Lung microvascular endothelial cell (primary cell): ENCODE data around the gene CARD18. TPM values are rescaled to one million over a fixed set of nuclear protein-coding genes. Genes with fewer than 3 reads are reported as not detected.

Experiments used
- DNase-seq, 2 donors: peaks; one replicate each; pipeline versions ENCODE4 v3.0.0 to v3.0.0-alpha.2; 2010; ENCODE audit warnings: low read depth in 2 of 2
- total RNA-seq: library from RNA; depleted of rRNA; stranded (reverse); fragments of >200 nt; gene quantifications from 2 replicates; pipeline ENCODE4 v1.2.1, GENCODE V29; 2014

Gene CARD18, protein sequence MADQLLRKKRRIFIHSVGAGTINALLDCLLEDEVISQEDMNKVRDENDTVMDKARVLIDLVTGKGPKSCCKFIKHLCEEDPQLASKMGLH
- not detected in 2 replicates for total RNA-seq

DNA sequence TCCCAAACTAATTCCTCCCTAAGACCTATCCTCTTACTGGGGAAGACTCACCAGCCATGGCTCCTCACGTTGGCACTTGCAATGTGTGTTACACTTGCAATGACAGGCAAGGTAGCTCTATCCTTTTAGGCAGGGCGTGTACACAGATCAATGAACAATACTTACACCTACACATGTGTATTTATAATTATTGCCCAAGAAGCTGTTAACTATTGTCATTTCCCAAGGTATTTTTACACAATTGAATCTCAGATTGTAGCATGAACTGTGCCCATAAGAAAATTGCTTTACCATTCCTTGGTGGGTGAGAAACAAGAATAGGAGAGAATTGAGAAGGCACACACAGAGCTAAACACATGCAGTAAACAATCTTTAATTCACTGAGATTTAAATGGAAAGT lies at the start of gene CARD18:
Gene CARD18 (minus strand): TSS at position 101 of the 400 bp plus-strand sequence. CDS start 43 bp downstream, at position 58.
- no peak for DNase-seq

DNA sequence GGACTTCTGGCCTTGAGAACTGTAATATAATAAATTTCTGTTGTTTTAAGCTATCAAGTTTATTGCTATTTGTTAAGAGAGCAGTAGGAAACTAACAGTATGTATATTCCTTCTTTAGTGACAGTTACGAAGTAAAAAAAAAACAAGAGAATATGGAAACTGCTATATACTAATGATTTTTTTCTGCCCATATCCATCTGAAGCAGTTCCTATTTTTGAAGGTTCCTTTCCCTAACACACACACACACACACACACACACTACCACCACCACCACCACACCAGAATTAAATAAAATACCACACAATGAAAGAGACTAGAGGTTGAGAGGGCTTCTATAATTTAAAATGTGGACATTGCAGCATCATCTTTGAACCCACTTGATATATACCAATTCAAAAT lies 44.4 kb upstream of the CARD18 start:
- DNase-seq, result no peak

DNA sequence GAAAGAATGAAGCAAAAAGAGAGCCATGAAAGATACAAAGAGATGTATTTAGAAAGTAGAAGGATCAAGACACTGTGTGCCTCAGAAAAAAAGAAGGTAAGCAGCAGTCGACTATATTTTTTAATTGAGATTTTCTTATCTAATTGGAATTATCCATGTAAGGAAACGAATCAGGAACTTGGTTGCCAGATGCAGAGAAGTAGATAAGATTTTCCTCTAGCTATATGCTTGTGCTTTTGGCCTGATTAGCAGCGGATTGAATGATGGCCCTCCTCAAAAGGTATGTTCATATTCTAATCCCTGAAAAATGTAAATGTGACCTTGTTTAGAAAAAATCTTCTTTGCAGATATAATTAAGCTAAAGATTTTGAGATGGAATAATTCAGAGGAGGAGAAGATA lies 43.9 kb upstream of the CARD18 start:
- DNase-seq, result peak in 1 of 2 donors; percentile 36

DNA sequence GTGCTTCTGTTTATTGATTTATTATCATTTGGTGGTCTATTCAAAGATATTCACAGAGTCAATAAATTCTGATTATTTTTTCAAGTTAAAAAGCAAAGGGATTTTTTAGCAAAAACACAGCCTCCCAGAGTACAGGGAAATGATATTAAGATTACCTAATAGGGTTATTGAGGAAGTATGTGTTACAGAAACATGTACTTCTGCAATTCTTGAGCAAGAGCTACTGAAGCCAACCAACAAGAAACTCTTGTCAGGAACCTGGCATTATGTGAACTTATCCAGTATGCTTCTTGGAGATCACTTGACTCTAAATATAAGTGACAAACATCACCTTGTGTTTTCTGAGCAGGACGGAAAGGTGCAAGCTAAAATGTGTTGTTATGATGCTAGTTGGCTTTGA lies 42.0 kb upstream of the CARD18 start:
- DNase-seq, result no peak

DNA sequence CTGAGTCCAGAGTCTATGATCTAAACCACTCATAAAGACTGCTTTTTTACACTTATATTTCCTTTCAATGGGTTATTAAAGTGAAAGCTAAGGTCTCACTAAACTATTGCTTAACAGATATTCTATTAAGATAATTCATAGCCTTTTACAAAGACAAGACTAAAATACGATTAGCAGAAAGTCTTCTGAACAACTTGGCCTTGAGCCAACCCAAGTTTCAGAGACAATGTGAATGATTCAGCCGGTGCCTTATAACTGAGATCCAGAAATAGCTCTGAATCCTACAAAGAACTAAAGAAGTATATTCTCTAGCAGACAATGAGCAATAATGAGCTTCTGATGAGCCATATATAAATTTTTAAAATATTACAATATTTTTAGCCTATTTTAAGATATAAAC lies 41.5 kb upstream of the CARD18 start:
- peak; percentile 53 to 88 for DNase-seq

DNA sequence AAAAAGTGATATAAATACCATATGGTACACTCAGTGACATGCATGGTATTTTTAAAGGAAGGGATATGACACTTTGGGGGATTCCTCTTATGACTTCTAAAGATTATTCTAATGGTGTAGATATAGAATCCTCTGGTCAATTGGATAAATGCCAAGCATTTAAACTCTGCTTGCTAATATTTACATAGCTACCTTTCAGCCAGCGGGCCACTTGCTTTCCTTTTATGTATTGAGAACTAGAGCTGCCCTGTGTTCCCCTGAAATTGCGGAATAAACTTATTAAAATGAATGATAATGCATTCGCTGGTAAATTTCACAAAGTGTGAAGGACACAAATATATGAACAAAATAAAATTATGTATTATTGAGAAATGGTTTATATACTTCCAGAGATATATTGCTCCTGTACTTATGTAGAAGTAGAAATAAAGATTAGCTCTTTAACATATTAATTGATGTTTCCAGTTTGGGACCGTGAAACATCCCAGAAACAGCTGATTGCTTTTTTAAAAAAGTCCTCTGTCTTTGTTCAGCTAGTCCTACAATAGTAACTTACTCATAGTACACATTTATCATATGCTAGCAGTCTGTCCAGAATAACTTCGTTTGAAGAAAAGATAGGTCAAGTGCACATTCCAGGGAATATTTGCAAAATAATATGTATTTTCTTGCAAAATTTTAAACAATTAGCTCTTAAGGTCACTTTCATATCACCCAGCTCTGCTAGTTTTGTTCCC lies 40.1 kb upstream of the CARD18 start:
- peak in 1 of 2 donors; percentile 15 for DNase-seq

DNA sequence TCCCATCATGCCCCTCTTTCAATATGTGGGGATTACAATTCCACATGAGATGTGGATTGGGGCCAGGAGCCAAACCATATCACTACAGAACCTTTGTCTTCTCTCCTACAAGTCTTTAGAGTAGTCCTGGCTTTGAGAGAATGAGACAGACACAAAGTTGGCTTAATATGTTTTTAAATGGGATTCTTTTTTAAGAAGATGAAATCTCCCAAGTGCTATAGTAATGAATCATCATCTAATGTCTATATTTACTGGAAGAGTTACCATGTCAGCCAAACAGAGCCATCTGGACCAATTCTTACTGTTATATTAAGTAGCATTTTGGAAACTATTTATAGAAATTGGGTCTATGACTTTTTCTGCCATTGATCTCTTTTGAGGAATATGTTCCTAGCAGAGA lies 38.1 kb upstream of the CARD18 start:
- peak in 1 of 2 donors; percentile 76 for DNase-seq

DNA sequence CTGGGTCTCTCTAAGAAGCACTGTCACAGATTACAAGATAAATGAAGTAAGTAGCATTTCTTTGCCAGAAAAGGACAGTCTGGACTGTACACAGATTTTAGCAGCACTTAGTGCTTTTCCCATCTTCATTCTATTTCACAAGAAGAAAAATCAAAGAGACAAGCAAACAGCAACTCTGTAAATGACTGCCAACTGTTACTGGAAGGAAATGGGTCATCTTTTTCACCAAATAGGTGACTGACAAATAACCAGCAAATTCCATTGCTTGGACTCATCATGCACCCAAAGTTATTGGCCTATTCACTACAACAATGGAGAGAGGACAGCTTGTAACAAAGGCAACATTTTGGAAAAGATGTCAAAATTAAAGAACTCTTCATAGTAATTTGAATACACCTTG lies 28.9 kb upstream of the CARD18 start:
- DNase-seq, result peak; percentile 35 to 62

DNA sequence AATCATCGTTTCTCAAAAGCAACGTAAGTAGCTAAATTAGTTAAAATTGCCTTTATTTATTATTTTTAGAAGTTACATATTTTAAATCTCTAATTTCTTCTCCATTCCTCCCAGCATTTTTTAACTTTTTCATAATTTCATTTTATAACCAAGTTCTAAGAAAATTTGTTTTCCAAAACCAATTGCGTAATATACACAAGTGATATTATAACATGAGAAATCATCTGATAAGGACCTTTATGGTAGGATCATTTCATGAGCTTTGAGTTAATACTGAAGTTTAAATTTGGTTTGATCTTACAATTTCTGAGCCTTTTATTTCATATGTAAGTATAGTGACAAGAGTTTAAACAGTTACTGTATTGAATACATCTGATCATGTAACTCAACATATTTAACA lies 27.7 kb upstream of the CARD18 start:
- no peak for DNase-seq

DNA sequence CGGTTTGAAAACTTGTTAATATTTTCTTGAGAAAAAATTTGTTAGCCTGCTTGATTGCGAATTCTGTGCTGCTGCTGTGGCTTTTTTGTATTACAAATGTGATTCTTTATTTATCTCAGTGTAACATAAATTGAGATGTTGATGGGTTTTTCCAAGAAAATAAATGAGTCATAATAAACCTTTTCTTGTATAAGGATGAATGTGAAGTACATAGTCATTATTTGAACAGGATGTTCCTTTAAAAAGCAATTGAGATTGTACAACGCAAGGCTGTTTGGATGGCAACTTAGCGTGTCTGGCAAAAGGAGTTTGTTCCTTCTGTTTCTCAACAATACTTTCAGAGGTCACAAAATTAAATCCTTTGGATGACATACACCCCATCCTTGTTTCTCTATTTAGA lies 24.6 kb upstream of the CARD18 start:
- peak in 1 of 2 donors; percentile 24 for DNase-seq

DNA sequence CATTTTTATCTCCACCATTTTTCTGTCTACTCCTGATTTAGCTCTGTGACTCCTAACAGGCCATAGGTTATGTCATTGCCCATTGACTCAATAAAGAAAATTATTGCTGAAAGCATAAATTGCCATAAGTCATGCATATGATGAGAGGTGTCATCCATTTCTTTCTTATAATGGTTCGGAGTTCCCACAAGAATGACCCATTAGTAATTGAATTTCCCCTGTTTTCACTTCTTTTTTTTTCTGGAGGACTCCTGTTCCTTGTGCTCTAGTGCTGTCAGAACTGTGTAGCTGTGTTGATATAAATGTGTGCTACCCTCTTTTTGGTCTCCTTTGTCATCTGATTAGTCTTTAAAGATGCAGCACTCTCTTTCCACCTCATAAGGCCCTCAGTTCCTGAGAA lies 22.9 kb upstream of the CARD18 start:
- DNase-seq, result no peak

DNA sequence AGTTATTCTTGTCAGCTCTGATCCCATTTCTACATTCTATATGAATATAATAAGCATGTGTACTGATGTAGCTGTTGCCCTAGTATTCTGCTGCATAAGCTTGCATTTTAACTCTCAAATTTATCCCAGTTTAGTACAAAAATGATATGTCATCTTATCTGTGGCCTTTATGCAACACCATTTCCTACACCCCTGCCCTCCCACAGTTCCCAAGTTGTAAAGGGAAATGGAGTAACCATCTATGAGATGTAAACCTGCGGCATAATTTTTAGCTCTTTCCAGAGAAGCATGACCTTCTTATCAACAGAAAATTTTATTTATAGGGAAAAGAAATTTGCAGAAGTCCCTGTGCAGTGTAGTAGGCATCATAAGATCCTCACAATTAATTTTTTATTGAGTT lies 18.9 kb upstream of the CARD18 start:
- DNase-seq, result no peak

DNA sequence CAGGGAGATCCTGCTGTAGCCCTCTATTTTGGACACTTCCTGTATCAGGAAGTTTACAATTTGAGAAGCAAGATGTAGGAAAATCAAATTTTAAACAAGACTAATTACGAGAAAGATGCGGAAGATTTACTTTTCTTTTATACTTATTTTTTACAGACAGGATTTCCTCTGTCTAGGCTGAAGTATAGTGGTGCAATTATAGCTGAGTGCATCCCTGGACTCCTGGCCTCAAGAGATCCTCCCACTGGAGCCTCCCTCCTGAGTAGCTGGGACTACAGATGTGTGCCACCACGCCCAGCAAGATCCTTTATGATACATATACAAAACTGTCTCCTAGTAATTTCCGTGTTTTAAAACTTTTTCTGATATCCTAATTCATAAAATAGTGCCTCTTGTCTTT lies 17.2 kb upstream of the CARD18 start:
- DNase-seq, result peak in 1 of 2 donors; percentile 46

DNA sequence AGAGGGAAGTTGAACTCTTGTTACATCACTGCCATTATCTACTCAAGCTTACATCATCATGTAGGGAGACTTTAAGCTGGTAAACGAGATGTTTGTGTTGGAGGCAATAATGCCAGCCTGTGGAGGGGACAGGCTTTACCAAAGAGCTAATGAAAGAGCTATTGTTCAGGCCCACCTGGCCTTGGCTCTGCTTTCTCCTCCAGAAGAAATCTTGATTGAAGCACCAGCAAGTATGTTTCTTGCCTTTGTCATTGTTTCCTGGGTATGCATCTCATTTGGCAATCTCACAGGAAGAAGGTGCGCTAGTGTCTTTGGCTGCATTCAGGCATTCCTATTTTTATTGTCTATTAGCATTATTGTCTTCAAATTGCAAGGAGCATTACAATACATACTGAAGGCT lies 16.7 kb upstream of the CARD18 start:
- DNase-seq, result peak in 1 of 2 donors; percentile 78

DNA sequence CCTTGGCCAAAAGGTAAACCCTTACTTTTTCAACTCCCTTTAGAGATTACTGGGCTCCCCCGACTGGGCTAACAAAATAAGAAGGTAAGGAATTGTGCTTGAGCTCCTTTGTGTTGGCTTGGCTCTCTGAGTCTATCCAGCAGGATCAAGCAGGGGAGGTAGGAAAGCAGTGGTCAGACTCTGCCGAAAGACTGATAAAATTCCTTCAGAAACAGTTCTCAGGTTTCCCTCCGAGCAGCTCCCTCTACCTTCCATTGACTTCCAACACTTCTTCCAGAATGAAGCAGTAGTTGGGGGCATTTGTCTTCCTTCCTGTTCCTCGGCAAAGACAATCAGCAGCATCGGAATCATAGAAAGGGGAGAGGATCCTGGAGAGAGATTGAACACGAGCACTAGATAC lies 16.1 kb upstream of the CARD18 start:
- no peak for DNase-seq

DNA sequence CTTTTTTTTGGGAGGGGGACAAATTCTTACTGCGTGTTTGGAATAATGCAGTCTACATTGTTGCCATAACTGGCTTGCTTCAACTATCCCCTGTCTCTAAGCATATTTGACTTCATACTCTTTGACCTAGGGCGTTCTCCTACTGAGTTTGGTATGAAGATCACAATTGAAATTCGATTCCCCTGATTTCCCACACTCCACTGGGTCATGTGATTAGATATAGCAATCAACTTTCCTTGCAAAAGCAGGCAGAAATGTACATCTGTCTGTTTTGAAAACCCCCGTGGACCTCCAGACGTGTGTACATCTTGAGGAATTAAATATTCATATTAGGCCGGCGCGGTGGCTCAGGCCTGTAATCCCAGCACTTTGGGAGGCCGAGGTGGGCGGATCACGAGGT lies 13.8 kb upstream of the CARD18 start:
- DNase-seq, result no peak

DNA sequence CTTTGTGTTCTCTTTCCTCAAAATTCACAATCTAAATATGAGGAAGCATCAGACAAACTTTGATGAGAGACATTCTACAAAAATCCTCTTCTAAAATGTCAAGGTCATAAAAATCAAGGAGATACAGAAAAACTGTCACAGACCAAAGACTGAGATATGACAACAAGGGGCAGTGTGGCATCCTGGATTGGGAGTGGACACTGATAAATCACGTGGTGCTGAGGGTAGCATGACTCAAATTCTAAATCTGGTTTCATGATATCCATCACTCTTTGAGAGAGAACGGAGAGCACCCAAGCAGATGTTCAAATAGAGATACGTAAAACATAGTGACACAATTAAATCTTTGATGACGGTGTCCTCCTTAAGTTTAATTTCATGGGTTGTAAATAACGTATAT lies 13.0 kb upstream of the CARD18 start:
- peak in 1 of 2 donors; percentile 14 for DNase-seq

DNA sequence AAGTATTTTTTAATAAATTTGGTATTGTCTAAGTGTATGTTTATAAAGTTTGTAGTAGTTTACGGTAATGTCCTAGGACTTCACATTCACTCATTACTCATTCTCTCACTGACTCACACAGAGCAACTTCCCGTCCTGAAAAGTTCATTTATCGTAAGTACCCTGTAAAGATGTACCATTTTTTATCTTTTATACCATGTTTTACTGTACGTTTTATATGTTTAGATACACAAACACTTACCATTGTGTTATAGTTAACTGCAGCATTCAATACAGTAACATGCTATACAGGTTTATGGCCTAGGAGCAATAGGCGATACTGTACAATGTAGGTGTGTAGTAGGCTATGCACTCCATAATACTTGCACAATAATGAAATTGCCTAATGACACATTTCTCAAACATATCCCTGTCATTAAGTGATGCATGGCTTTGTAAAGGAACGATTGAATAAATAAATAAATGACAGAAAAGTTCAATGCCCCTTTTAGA lies 12.5 kb upstream of the CARD18 start:
- DNase-seq, result peak; percentile 15 to 79

DNA sequence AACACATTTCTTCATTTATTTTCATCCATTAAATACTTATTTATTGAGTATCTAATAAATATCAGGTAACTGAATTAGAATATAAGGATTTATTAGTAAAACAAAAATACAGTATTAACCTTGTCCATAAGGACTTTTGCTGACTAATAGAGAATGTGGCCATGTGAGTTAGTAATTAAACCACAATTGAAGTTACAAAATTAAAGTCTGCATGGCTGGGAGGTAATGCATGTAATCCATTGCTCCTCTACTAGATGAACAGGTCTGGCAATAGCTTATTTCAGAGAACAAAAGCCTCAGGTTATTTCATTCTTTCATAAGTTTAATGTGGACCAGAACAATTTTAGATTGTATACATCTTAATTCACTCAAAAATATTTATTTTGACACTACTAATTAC lies 9.9 kb upstream of the CARD18 start:
- no peak for DNase-seq

DNA sequence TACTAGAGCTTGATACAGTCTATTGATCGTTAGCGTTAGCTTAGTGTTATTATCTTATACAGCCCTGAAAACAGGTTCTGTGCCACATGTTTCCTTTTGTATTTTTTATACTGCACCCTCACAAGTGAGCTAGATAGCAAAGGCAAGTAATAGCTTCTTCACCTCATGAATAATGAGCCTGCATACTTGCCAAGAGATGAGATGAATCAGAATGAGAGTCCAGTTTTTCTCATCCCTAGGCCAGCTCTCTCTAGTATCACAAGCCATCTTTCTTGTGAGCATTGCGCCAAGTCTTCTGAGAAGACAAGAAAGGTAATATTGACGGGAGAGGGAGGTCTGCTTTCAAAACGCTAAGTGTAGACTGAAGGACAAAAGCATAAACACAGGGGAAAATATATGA lies 8.7 kb upstream of the CARD18 start:
- no peak for DNase-seq

DNA sequence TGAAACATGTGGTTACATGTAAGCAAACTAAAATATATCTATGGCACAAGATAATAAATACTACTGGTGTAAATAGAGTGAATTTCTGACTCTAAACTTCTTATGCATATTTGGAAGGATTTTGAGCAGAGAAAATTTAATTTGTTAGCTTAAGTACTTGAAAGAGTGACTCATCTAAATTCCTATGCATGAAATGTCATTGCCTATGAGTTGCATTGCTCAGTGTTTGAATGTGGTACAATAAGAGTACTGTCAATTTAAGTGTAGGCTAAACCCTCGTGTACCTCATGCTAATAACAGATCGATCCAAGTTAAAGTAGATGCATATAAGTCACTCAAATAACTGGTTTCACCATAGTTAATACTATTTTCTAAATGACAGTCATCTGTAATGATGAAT lies 5.3 kb upstream of the CARD18 start:
- peak; percentile 16 to 59 for DNase-seq

DNA sequence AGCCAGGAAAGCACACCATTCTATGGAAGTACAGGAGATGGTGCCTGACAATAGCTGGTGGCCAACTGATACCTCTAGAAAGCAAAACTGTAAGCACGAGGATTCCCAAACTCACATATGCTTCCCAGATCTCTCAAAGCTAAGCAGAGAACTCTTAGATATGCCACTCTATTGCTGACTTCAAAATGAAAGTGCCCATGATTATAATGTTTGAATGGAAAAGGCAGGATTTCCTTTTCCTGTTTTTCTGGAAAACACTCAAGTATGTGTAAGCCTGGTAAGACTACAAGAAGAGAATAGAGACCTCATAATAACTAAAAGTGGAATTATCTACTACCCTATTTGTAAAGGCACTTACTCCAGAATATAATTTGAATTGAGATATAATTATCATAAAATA lies 2.6 kb upstream of the CARD18 start:
- peak; percentile 67 to 80 for DNase-seq

DNA sequence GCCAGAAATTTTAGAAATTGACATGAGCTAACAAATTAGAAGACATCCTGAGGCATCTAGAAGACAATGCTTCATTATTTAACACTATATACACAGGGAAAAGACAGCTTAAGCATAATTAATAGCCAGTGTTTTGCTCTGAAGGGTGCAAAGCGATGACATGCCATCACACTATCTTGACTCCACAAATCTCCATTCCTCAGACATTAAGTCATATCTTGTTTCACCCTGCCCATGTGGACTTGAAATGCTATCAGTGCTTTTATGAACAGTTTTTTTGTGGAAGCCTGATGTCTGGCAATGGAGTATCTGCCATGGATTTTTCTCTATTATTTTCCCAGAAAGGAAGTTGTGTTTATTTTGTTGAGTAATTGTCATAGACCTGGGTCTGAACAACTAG lies 2.3 kb downstream of the CARD18 start:
- DNase-seq, result peak in 1 of 2 donors; percentile 75
